Activated T-cell treated with anti-CD3 and anti-CD28 coated beads for 1 hour (primary cell): ENCODE data around the gene ZDHHC14.

Experiments used
- DNase-seq: peaks from one replicate; pipeline ENCODE4 v3.0.0-alpha.2; 2020; ENCODE audit warnings: low read depth

Gene ZDHHC14

GRCh38 chr6:157493173-157493572, 112.2 kb downstream of the ZDHHC14 start:
- DNase-seq, result no peak

DNA sequence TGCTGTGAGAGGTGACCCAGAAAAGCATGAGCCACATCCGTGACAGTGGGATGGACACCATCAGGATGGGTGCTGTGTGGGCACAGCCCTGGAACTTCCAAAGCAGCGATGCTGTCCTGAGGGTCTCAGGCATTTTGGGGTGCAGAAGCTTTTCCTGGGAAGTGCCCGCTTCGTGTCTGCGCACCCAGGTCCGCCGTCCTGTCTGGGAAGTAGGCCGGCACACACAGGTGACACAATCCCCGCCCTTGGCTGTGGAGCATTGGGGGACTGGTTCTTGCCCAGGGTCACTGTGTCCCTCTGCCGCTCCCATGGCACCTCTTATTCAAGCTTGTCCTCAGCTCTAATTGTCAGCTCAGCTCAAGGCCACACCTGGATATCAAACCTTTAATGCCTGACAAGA, 112.6 kb downstream of the ZDHHC14 start:
- no peak for DNase-seq

GRCh38 chr6:157494132-157494710, 113.2 kb downstream of the ZDHHC14 start:
- no peak for DNase-seq

DNA sequence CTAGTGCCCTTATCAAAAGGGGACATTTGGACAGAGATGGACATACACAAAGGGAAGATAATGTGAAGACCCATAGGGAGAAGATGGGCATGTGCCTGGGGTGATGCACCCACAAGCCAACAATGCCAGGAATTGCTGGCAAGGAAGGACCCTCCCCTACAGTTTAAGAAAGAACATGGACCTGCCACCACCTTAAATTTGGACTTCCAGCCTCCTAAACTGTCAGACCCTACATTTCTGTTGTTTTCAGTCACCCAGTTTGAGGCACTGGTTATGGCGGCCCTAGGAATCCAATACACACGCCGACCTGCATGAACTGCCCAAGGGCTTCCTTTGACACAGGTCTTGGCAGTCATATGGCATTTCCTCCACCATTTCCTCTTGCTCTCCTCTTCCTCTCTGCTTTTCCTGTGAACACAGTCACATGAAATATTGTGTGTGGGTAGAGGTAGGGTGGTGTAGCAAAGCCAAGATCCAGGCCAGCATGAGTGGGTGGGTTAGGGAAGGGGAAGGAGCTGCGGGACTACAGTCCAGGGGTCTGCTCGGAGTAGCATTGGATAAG, 115.6 kb downstream of the ZDHHC14 start:
- DNase-seq, result no peak

DNA sequence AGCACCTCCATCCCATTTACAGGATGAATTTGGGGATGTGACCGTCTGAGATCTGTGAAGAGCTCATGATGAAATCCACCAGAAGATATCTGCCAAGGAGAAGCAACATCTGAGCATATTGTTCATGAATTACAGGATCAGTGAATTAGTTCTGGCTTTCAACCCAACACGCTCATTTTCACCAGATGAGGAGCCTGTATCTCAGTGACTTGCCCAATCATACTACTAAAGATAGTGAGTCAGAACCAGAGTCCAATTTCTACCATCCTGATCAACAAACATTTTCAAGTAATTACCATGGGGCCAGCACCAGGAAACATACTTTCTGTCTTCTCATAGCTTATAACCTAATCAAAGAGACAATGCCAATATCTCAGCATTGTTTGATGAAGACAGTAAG, 116.6 kb downstream of the ZDHHC14 start:
- DNase-seq, result no peak

- no peak for DNase-seq
Observed at GRCh38 chr6:157498817-157499216, 117.8 kb downstream of the ZDHHC14 start.

GRCh38 chr6:157500022-157500421, 119.0 kb downstream of the ZDHHC14 start:
- no peak for DNase-seq

DNA sequence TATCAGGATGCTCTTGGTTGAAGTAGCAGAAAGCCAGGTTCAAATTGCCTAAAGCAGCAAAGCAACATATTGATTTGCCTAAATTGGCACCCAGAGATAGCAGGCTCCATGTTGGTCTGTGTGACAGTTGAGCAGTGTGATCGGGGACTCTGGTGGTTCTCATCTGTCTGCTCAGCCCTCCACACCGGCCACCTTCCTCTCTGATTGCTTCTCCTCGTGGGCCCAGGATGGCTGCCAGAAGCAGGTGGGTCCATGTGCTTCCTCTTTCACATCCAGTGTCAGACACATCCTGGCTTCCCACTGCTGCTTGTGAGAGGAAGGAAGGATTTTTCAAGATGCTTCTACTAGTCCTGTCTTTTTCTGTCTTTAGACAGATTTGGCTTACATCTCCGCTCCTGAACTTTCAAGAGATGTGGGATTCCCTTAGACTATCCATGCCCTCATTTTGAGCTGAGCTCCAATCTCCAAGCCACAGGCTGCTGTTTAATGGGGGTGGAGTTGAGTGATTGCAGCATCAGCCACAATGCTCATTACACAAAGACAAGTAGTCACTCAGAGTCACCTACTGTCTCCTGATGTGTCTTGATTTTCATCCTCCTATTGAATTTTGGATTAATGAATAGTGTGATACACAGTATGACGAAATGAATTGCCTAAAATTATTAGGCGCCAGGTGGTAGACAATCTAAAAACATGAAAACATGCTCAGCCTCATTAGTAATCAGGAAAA, 122.2 kb downstream of the ZDHHC14 start:
- DNase-seq, result no peak

GRCh38 chr6:157505912-157506491, 125.0 kb downstream of the ZDHHC14 start:
- no peak for DNase-seq

DNA sequence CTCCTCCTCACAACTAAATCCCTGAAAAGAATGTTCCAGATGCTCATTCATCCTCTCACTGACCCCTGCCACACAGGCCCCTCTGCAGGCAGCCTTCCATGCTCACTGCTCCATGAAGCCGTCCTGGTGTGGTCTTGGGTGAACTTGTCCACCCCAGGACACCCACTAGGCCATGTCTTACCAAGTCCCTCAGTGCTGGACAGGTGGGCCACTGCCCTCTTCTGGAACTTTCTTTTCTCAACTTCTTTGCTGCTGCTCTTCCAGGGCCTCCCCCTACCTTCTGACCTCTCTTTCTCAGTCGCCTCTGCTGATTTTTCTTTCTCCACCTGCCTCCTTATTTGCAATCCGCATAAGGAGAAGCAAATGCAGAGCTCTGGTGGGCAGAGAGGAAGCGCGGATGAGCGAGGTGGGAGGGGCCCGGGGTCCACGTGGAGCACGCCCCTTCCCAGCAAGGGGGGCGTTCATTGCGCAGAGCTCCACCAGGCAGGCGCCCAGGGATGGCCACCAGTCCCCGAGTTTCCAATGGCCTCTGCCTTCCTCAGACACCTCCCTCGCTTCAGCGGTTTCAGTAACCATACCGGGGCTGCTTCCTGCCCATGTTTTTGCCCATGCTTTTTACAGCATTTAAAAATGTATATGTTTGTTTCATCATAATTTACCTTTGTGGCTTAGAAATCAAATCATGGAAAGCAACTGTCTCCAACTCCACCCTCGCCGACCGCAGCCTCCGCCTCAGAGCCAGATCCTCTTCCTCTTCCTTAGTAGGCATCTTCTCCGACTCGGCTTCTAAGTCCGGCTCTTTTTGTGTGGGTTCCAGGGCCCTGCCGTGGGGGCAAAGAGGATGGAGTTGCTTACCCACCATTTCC, 129.6 kb downstream of the ZDHHC14 start:
- DNase-seq, result no peak

GRCh38 chr6:157511682-157512381, 130.8 kb downstream of the ZDHHC14 start:
- DNase-seq, result no peak

GRCh38 chr6:157512382-157512682, 131.3 kb downstream of the ZDHHC14 start:
- no peak for DNase-seq

- DNase-seq, result no peak
Observed at GRCh38 chr6:157513004-157513603, 132.1 kb downstream of the ZDHHC14 start.

DNA sequence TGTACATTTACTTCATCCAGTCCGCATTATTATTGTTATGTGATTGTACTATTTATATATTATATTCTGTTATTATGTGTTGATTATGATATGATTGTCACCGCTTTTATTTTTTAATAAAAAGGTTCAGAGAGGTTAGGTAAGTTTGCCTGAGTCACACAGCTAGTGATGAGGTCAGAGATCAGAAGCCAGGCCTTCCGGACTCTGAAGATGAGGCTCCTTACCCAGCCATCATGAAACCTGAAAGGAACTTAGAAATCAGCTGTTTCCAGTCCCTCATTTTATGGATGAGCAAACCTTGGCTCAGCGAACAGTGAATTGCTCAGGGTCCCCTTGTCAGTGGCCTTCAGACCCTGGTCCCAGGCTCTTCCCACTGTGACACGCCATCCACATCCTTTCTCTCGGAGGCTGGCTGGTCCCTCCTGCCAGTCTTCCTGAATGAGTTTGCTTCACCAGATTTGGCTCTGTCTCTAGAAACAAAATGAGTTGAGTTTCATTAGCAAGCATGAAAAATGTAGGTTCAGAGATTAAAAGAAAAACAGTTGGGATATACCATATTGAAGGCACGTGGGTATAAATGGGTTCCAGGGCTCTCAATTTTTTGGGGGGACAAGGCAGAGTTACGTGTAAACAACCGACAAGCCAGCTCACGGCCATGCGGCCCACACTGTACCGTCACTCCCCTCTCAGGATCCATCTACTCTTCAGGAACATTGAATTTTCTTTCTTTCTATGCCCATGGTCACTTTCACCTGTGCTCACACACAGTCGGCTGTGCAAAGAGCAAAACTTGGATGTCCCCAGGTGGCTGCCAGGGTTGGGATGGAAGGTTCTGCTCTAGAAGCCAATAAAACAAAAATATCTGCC, 132.9 kb downstream of the ZDHHC14 start:
- DNase-seq, result no peak

- DNase-seq, result no peak
Observed at GRCh38 chr6:157514659-157515496, 133.9 kb downstream of the ZDHHC14 start.

- DNase-seq, result no peak
Observed at GRCh38 chr6:157516319-157517026, 135.5 kb downstream of the ZDHHC14 start.

DNA sequence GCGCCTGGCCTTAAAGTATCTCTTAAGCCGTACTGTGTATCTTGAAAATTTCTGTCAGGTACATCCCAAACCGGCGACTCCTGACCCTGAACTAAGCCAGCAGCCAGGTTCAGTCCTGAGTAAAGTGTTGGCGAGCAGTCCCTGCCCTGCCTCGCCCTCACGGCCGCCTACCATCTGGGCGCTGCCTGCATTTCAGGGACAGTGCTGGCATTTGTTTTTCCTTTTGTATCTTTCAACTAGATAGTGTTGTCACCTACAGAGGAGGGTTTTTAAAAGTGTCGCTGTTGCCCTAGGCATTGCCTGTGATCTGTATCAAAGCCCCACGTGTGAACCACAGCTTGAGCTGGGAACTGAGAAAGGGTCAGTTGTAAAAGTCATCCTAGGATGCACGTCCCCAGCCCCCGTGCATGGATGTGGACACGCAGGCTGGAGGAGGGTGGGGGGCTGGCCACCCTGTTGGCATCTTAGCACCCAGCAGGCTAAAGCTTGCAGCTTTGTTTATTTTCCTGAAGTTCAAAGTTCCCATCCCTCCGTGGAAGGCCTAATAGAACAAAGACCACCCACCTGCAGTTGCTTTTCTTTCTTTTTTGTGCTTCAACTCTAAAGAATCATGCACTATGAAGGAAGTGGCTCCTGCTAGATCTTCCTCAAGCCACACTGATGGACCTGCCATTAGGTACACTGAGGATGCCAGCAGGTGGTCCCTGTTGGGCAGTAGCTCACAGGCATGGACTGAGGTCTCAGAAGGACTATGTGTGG, 136.8 kb downstream of the ZDHHC14 start:
- DNase-seq, result no peak
